HepG2 (cell line): ENCODE data around the gene CCSER2. TPM values are rescaled to one million over a fixed set of nuclear protein-coding genes. Genes with fewer than 3 reads are reported as not detected.

ENCODE experiments used
- FOSL2 ChIP-seq: sonication (generic); formaldehyde crosslinking; IDR thresholded peaks from 2 replicates; pipeline ENCODE4 v1.4.0; 2020; ENCODE audit warnings: missing genetic modification reagents
- FOXA1 ChIP-seq, 2 experiments: fragments of 450-650 bp in 1 of 2; sonication (generic) in 1 of 2; formaldehyde crosslinking in 1 of 2; IDR thresholded peaks; 2 replicates each; pipeline versions ENCODE4 v1.4.0 to v1.6.1; 2016 to 2020; ENCODE audit warnings: missing genetic modification reagents in 1 of 2
- HNRNPK ChIP-seq: fragments of 200-400 bp; formaldehyde crosslinking; IDR thresholded peaks from 2 replicates; pipeline ENCODE4 v1.6.1; 2018; ENCODE audit warnings: low read length, low read depth, moderate library complexity, mild to moderate bottlenecking; ENCODE audit not compliant: poor library complexity, severe bottlenecking
- PATZ1 ChIP-seq: sonication (generic); formaldehyde crosslinking; IDR thresholded peaks from 2 replicates; pipeline ENCODE4 v1.4.0; 2020; ENCODE audit warnings: missing genetic modification reagents
- RBAK ChIP-seq: sonication (generic); formaldehyde crosslinking; IDR thresholded peaks from 2 replicates; pipeline ENCODE4 v1.5.1; 2020; ENCODE audit warnings: mild to moderate bottlenecking, missing genetic modification reagents
- RFX3 ChIP-seq: IDR thresholded peaks from 2 replicates; pipeline ENCODE4 v1.6.1; 2016; ENCODE audit warnings: missing biosample characterization, missing genetic modification reagents
- RFXANK ChIP-seq: IDR thresholded peaks from 2 replicates; pipeline ENCODE4 v1.6.1; 2016
- SOX13 ChIP-seq, 3 experiments: fragments of 450-650 bp in 1 of 3; sonication (generic) in 1 of 3; formaldehyde crosslinking in 1 of 3; IDR thresholded peaks in 2 of 3; conservative IDR thresholded peaks in 1 of 3; 2 replicates each; pipeline versions ENCODE4 v1.5.0 to v1.6.1; 2016 to 2020; ENCODE audit warnings: antibody characterized with exemption in 1 of 3, mild to moderate bottlenecking in 1 of 3, missing compliant biosample characterization in 1 of 3, missing genetic modification reagents in 1 of 3, moderate library complexity in 1 of 3
- UBTF ChIP-seq: sonication (generic); formaldehyde crosslinking; IDR thresholded peaks from 2 replicates; pipeline ENCODE4 v1.4.0; 2020; ENCODE audit warnings: mild to moderate bottlenecking, missing genetic modification reagents
- ZNF17 ChIP-seq: sonication (generic); formaldehyde crosslinking; IDR thresholded peaks from 2 replicates; pipeline ENCODE4 v1.5.0; 2020; ENCODE audit warnings: mild to moderate bottlenecking, missing genetic modification reagents
- ZNF556 ChIP-seq: sonication (generic); formaldehyde crosslinking; IDR thresholded peaks from 2 replicates; pipeline ENCODE4 v1.4.0; 2020; ENCODE audit warnings: mild to moderate bottlenecking, missing genetic modification reagents, borderline replicate concordance
- ZNF589 ChIP-seq: sonication (generic); formaldehyde crosslinking; conservative IDR thresholded peaks from 2 replicates; pipeline ENCODE4 v1.8.0; 2022; ENCODE audit warnings: mild to moderate bottlenecking, moderate library complexity, missing genetic modification reagents
- ZNF841 ChIP-seq: sonication (generic); formaldehyde crosslinking; IDR thresholded peaks from 2 replicates; pipeline ENCODE4 v1.8.1; 2023; ENCODE audit warnings: missing genetic modification reagents, borderline replicate concordance
- ZSCAN21 ChIP-seq: sonication (generic); formaldehyde crosslinking; IDR thresholded peaks from 2 replicates; pipeline ENCODE4 v1.8.0; 2022; ENCODE audit warnings: mild to moderate bottlenecking, missing genetic modification reagents, moderate library complexity, borderline replicate concordance
- polyA plus RNA-seq, 8 experiments: library from polyadenylated mRNA; depleted of rRNA in 3 of 8; stranded (reverse) in 7 of 8; unstranded in 1 of 8; fragments of >200 nt; fragmentation: Illumina TruSeq in 4 of 8; extraction: Trizol in 4 of 8; gene quantifications; 2 replicates each; pipeline versions ENCODE4 v1.2.1 to v1.2.3, GENCODE V29; 2011 to 2016; ENCODE audit warnings: low read depth in 4 of 8, missing spikeins in 1 of 8, mixed read lengths in 1 of 8; ENCODE audit not compliant: insufficient read depth in 1 of 8
- total RNA-seq, 5 experiments: library from RNA; depleted of rRNA; stranded (reverse); fragments of >200 nt; fragmentation: Illumina TruSeq; extraction: Trizol; gene quantifications; 2 replicates each; pipeline ENCODE4 v1.2.3, GENCODE V29; 2016; ENCODE audit warnings: low read depth in 1 of 5
- TF ChIP-seq, protein P1 (sequence below): IDR thresholded peaks from 2 replicates; pipeline ENCODE4 v1.6.1; 2016; ENCODE audit warnings: missing compliant biosample characterization, missing genetic modification reagents, borderline replicate concordance
- TF ChIP-seq, protein P2 (sequence below): fragments of 450-650 bp; IDR thresholded peaks from 2 replicates; pipeline ENCODE4 v1.6.1; 2017
- TF ChIP-seq, protein P3 (sequence below): sonication (generic); formaldehyde crosslinking; IDR thresholded peaks from 2 replicates; pipeline ENCODE4 v1.5.1; 2020; ENCODE audit warnings: mild to moderate bottlenecking, missing genetic modification reagents
- TF ChIP-seq, protein P4 (sequence below): sonication (generic); formaldehyde crosslinking; IDR thresholded peaks from 2 replicates; pipeline ENCODE4 v1.8.1; 2023; ENCODE audit warnings: missing genetic modification reagents, inconsistent platforms, borderline replicate concordance

The CCSER2 gene
- total and polyA plus RNA-seq, 2 of the 13 experiments (the other 11 are each of a cell fraction or from before 2014, with no cell fraction given), result 13.3 to 17.2 TPM

DNA sequence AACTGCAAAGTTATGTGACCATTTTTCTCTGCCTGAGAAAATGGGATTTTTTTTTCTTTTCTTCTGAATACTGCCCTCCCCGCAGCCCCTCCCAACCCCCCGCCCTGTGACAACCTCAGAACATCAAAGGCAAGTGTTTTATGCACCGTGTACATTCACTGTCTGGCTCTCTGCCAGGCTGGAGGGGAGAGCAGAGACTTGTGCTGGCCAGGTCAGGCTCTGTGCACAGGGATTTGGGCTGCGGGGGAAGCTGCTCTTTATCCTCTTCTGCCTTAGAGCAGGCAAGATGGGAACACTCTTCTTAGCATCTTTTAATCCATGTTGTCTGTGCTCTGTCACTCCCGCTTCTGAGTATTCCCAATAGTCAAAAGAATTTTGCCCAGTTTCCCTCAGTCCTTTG lies 195.1 kb downstream of the CCSER2 start (continued):
- TF ChIP-seq, protein P1, sequence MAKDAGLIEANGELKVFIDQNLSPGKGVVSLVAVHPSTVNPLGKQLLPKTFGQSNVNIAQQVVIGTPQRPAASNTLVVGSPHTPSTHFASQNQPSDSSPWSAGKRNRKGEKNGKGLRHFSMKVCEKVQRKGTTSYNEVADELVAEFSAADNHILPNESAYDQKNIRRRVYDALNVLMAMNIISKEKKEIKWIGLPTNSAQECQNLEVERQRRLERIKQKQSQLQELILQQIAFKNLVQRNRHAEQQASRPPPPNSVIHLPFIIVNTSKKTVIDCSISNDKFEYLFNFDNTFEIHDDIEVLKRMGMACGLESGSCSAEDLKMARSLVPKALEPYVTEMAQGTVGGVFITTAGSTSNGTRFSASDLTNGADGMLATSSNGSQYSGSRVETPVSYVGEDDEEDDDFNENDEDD, result no peak
- no peak for TF ChIP-seq ZNF841 (CRISPR knock-in tag)
- TF ChIP-seq FOSL2 (CRISPR knock-in tag), result peak; percentile 56; the same call in 1 of the 2 replicates
- TF ChIP-seq RFX3 (CRISPR knock-in tag), result no peak
- no peak for TF ChIP-seq RBAK (CRISPR knock-in tag)
- no peak for TF ChIP-seq RFXANK (CRISPR knock-in tag)
- TF ChIP-seq ZNF17 (CRISPR knock-in tag), result no peak
- no peak for TF ChIP-seq FOXA1 (IDR thresholded peaks at IDR 0.05)
- peak; percentile 67 for TF ChIP-seq FOXA1 (CRISPR knock-in tag; IDR thresholded peaks at IDR 0.05)
- TF ChIP-seq HNRNPK, result no peak
- TF ChIP-seq, protein P2, sequence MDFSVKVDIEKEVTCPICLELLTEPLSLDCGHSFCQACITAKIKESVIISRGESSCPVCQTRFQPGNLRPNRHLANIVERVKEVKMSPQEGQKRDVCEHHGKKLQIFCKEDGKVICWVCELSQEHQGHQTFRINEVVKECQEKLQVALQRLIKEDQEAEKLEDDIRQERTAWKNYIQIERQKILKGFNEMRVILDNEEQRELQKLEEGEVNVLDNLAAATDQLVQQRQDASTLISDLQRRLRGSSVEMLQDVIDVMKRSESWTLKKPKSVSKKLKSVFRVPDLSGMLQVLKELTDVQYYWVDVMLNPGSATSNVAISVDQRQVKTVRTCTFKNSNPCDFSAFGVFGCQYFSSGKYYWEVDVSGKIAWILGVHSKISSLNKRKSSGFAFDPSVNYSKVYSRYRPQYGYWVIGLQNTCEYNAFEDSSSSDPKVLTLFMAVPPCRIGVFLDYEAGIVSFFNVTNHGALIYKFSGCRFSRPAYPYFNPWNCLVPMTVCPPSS, result no peak
- 0 out of 2 replicates have a peak, but pooled peaks have one; percentile 16 for TF ChIP-seq SOX13 (IDR thresholded peaks at IDR 0.05)
- TF ChIP-seq SOX13 (CRISPR knock-in tag; conservative IDR thresholded peaks at IDR 0.05 in 1 of 2, IDR thresholded peaks at IDR 0.05 in 1 of 2), result peak in 1 of 2 experiments; percentile 64; a peak in 2 of 4 replicates
- TF ChIP-seq ZNF589 (CRISPR knock-in tag), result no peak
- no peak for TF ChIP-seq ZSCAN21 (CRISPR knock-in tag)
- TF ChIP-seq, protein P3, sequence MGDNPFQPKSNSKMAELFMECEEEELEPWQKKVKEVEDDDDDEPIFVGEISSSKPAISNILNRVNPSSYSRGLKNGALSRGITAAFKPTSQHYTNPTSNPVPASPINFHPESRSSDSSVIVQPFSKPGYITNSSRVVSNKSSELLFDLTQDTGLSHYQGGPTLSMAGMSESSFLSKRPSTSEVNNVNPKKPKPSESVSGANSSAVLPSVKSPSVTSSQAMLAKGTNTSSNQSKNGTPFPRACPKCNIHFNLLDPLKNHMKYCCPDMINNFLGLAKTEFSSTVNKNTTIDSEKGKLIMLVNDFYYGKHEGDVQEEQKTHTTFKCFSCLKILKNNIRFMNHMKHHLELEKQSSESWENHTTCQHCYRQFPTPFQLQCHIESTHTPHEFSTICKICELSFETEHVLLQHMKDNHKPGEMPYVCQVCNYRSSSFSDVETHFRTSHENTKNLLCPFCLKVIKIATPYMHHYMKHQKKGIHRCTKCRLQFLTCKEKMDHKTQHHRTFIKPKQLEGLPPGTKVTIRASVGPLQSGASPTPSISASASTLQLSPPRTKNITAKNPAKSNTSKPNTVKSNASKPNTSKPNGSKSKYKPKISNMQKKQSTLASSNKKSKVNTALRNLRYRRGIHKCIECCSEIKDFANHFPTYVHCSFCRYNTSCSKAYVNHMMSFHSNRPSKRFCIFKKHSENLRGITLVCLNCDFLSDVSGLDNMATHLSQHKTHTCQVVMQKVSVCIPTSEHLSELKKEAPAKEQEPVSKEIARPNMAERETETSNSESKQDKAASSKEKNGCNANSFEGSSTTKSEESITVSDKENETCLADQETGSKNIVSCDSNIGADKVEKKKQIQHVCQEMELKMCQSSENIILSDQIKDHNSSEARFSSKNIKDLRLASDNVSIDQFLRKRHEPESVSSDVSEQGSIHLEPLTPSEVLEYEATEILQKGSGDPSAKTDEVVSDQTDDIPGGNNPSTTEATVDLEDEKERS (CRISPR knock-in tag), result 0 out of 2 replicates have a peak, but pooled peaks have one; percentile 30
- TF ChIP-seq, protein P4, sequence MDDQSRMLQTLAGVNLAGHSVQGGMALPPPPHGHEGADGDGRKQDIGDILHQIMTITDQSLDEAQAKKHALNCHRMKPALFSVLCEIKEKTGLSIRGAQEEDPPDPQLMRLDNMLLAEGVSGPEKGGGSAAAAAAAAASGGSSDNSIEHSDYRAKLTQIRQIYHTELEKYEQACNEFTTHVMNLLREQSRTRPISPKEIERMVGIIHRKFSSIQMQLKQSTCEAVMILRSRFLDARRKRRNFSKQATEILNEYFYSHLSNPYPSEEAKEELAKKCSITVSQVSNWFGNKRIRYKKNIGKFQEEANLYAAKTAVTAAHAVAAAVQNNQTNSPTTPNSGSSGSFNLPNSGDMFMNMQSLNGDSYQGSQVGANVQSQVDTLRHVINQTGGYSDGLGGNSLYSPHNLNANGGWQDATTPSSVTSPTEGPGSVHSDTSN, result no peak
- TF ChIP-seq UBTF (CRISPR knock-in tag), result no peak
- TF ChIP-seq PATZ1 (CRISPR knock-in tag), result peak; percentile 89
- TF ChIP-seq ZNF556 (CRISPR knock-in tag), result no peak
